GM18519 (cell line): Measurements from ENCODE around the gene RHCE.
"Not testable (repeated sequence)": the region's sequence is repeated elsewhere in the genome, so short reads cannot be mapped to it uniquely, and the experiment has no call there.

Experiments used
- ATAC-seq: cut with Tn5 transposase; IDR thresholded peaks from one replicate; pipeline ENCODE4 v1.9.1; 2021; ENCODE audit warnings: mild to moderate bottlenecking, moderate library complexity; ENCODE audit not compliant: unreplicated experiment, low FRiP score

The RHCE gene

DNA sequence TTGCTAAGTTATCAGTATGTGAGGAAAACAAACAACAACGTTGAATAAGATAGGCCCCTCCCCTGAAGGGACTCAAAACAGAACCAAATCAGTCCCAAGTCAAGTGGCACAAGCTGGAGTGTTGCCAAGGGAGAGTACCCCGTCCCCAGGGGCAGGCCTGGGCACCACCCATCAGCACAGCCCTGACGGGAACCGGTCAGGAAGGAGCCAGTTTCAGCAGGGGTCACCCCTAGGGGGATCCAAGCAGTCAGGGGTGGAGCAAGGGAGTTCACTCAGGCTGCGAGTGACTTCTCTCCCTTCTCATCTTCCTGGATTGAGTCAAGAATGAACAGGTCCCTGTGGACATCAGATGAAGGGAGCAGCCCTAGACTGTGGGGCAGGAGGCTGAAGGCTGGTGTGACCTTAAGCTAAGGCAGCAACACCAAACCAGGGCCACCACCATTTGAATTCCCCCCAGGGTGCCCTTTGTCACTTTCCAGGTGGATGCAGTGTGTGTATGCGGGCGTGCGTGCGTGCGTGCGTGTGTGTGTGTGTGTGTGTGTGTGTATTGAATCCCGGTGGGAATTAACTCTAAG is 14.8 kb downstream of the RHCE start:
- not testable (repeated sequence) for ATAC-seq

DNA sequence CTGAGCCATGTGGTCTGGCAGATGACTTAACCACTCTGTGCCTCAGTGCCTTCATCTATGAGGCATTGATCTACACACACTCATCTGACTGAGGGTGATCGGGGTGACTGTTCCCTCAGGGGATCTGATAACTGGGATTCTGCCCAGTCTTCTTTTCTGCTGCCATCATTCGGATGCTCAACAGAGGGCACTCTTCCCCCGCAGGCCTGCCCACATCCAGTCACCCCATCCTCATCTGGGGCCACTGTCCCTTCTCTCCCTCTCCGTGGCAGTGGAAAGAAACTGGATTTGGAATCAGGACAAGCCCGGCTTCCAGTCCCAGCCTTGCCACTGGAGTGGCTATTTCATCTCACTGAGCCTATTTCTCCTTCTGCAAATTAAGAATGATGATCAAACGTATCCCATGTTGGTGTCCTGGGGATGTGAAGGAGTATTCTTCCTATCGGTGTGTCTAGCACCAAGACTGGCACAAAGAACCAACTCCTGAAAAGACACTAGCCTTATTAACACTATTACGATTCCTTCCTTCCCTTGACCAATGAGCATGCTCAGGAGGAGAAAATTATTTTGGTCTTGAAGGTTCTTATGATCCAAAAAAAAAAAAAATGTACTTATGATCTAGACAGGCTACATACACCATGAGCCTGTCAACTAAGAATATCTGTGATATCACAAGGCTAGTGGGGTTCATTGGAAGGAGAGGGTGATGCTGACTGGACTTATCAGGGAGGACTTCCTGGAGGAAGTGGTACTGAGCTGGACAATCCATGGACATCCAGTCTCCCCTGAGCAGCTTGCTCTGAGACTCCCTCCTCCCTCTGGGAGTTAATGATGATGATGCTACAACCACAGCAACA is 17.4 kb downstream of the RHCE start:
- ATAC-seq = not testable (repeated sequence)

- not testable (repeated sequence) for ATAC-seq
Observed at GRCh38 chr1:25398079-25398478, 22.5 kb downstream of the RHCE start.

DNA sequence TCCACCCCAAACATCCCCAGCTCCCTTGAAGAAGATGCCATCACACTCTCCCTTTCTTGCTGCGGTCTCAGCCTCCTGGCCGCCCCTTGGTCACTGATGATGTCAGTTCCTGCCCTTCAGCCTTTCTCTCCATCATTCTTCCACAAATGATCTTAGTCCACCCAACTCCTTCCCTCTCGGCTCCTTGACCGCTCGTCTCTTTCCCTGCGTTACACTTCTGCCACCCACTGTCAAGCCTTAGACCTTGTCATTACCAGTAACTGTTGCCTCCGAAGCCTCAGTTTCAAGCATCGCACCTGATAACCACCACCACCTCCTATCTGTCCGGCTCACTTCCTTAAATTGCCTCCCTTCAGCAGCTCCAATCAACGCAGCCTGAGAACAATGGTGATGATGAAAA is 23.1 kb downstream of the RHCE start:
- not testable (repeated sequence) for ATAC-seq

GRCh38 chr1:25392841-25393240 is 27.8 kb downstream of the RHCE start:
- no peak for ATAC-seq

DNA sequence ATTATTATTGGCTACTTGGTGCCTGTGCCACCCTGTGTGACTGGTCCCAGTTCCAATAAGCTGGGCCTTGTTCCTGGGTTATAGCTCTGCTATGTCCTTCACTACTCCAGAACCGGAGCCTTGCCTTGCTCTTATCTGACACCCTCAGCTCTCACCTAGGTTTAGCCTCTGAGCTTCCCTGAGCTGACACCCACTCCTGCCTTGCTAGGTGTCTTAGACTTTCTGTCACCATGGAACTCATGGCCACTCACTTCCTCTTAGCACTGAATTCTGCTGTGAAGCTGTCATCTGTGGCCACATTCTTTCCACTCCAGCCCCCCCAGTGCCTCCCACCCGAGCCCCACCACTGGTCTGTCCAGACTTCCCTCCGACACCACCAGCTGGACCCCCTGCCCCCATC is 30.9 kb downstream of the RHCE start:
- ATAC-seq = not testable (repeated sequence)

- not testable (repeated sequence) for ATAC-seq
Observed at GRCh38 chr1:25388691-25389090, 31.9 kb downstream of the RHCE start.

DNA sequence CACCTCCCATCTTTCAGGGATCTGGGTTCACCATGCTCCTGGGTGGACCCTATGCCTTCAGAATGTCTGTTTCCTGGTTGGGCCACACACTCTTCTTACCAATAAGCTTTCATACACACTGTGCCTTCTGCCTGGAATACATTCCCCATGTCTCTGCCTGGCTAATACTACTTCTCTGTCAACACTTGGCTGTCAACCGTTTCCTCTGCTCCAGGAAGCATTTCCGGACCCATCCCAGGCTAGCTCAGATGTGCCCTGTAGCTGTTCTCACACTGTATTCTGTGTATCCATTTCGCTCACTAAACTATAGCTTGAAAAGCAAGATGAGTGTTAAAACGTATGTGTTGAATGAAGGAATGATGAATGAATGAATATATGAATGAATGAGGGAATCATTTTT is 33.5 kb downstream of the RHCE start:
- not testable (repeated sequence) for ATAC-seq

DNA sequence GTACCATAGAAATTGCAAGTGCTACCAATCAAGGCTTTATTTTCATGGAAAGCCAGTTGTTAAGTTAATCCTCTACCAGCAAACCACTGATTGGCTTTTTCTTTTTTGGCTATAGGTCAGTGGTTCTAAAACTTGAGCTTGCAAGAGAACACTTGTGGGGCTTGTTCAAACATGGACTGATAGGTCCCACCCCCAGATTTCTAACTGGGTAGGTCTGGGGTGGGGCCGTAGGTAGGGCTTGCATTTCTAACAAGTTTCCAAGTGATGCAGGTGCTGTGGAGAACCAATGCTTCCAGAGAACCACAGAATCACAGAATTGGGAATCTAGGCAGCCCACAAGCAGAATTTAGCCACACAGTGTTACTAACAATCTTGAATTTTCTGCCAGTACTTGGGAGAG is 36.8 kb downstream of the RHCE start:
- not testable (repeated sequence) for ATAC-seq

DNA sequence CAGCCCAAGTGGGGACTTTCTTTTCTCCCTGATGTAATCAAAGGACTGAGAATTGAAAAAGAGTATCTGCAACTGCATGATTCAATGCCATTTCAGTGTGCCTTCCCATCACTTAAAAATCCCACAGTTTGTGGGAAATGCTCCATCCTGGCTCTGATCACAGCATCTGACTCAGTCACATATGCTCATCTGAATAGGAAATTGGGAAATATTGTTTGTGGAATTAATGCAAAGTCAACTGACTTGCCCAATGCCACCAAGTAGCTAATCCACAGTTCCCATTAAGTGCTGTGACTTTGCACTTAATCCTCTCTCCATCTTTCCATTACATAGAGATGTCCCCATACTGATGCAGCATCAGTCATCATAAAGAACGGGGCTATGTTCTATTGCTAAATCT is 37.5 kb downstream of the RHCE start:
- not testable (repeated sequence) for ATAC-seq

DNA sequence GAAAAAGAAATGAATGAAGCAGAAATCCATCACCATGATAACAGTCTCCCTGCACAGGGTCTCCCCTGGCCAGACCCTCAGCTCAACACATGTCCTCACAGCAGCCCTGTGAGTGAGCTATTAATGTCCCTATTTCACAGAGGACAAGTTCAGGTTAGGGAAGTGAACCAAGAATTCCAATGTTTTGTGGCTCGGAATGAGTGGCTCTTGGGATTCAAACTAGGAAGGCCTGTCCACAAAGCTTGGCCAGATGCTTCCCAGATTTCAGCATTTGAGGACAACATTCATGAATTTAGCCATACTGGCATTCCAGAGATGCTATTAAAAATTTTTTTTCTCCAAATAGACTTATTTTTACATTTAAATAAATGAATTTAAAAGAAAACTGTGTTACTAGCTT is 38.1 kb downstream of the RHCE start:
- ATAC-seq = not testable (repeated sequence)

GRCh38 chr1:25378367-25378766 is 42.3 kb downstream of the RHCE start:
- not testable (repeated sequence) for ATAC-seq

DNA sequence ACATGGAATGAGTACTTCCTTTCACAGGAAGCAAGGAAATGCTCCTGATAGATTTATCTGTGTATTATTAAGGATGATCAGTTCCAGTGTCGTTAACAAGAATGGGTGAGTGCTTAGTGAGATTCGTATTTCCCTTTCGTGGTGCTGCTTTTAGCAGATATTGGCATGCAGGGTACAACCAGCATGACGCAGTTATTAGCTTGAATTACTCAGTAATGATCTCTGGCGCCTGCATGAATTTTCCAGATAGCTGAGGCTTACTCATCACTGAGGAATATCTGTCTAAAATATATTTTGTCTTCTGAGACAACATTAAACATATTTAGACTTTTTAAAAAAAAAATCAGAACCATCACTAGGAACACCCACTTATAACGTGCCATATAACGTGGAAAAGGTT is 48.9 kb downstream of the RHCE start:
- ATAC-seq = not testable (repeated sequence)

- not testable (repeated sequence) for ATAC-seq
Observed at GRCh38 chr1:25369691-25370271, 50.8 kb downstream of the RHCE start.

DNA sequence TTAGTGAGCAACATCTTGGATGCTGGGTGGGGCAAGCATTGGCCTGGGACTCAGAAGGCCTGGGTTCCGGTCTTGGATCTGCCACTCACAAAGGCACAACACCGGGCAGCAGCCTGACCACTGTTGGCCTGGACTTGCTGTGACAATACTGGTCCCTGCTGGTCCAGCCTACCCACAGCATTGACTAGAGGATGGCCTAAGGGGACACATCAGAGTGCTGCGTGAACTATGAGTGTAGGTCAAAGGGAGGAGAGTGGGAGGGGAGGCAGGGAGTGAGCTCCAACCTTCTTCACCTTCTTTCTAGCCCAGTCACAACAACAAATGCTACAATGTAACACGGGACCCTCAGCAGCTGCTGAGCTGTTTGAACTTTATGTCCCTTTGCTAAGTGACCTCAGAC is 51.4 kb downstream of the RHCE start:
- no peak for ATAC-seq

DNA sequence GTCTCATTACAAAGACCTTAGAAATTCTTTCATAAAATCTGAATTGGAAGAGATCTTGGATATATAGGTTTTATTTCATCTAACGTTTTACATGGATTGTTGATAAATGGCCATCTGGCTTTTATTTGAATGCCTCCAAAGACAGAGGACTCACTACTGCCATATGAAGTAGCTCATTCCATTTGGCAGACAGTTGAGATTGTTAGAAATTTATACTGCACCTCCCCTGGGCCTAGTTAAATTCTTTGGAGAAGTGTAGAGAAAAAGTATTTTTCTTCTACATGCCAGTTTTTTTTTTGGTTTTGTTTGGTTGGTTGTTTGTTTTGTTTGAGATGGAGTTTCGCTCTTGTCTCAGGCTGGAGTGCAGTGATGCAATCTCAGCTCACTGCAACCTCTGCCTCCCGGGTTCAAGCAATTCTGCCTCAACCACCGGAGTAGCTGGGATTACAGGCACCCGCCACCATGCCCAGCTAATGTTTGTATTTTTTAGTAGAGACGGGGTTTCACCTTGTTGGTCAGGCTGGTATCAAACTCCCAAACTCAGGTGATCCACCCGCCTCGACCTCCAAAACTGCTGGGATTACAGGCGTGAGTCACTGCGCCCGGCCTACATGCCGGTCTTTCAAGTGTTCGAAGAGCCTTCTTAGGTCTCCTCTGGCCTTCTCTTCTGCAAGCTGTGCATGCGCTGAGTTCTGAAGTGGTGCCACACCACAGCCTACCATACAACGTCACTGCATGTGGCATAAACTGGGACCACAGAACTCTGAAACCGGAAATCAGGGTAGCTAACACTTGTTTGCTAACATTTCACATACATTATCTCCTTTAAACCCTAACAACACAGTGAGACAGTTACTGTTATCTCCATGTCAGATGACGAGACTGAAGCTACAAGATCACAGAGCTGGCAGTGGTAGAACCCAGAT is 57.7 kb downstream of the RHCE start:
- not testable (repeated sequence) for ATAC-seq

DNA sequence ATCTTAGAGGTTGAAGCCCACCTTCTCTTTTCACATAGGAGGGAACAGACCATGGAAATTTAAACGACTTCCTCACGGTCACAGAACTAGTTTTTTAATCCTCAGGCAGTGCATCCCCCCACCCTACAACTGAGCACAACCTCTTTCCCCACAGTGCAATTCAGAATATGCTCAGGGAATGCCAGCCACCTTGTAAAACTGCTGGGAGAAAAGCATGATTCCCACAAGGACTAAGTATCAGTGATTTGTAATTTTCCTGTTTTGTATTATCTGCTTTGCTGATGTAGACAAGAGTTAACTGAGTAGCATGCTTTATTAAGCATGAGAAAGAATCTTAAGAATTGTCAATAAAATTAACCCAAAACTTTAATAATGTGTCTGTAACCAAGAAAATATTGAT is 58.7 kb downstream of the RHCE start:
- no peak for ATAC-seq

DNA sequence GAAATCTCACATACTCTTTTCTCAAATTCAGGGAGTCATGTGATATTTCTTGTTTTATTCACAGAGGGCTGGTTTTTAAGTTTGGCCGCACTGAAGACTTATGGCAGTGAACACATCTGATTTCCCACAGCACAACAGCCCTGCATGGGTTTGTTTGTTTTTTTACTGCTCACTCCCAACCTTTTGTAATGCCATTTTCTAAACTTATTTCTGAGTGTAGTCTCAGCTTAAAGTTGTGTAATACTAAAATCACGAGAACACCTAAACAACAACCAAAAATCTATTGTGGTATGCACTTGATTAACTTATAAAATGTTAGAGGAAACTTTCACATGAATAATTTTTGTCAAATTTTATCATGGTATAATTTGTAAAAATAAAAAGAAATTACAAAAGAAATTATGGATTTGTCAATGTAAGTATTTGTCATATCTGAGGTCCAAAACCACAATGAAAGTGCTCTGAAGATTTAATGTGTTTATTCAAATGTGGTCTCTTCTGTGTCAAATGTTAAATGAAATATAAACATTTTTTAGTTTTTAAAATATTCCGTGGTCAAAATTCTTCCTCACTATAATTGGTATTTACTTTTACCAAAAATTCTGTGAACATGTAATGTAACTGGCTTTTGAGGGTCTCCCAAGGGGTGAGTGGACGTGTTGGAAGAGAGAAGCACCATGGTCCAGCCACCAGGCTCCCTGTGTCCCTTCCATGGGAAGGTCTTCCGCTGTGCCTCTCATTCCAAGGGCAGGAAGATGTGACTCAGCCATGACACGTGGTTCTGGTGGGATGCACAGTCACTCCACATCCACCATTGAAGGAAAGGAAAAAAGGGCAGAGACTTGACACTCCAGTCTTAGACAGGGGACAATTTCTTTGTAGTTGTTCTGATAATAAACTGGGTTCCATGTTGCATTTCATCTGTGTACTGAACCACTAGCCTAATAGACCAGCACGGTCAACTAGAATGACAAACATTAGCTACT is 59.7 kb downstream of the RHCE start:
- no peak for ATAC-seq

DNA sequence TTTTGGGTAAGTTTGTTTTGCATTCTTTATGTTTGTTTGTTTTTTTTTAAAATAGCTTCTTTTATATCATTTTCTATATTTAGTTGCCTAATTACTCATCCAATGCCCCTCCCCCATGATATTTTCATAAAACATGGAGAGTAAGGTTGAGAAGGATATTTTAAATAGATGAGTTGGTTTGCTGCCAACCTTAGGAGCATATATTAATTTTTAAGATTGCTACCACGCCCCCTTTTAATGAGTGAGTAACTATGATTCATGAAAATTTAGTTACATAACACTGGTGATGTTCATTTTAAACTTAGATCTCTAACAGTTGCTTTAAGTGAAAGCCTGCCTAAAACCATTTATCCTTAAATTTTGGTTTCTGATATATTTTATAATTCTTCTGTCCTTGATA is 63.8 kb downstream of the RHCE start:
- ATAC-seq = no peak
